Tibial nerve (tissue), 4 donors: Measurements from ENCODE around the gene SLC9A5.

Source experiments
- EP300 ChIP-seq, 2 donors: sonication (generic); formaldehyde crosslinking; IDR thresholded peaks; one replicate each; pipeline ENCODE4 v1.6.1; 2017; ENCODE audit warnings: antibody characterized with exemption in 2 of 2, mild to moderate bottlenecking in 1 of 2
- POLR2A ChIP-seq, 2 donors: fragments of 450-650 bp; IDR thresholded peaks; one replicate each; pipeline ENCODE4 v1.6.1; 2017; ENCODE audit warnings: antibody characterized with exemption in 2 of 2, mild to moderate bottlenecking in 2 of 2, moderate library complexity in 2 of 2
- TF ChIP-seq, protein P1 (sequence below), 5 experiments: fragments of 200-600 bp in 3 of 5; fragments of 450-650 bp in 2 of 5; sonication (generic) in 3 of 5; IDR thresholded peaks; one replicate each; pipeline ENCODE4 v1.5.1; 2016 to 2019; ENCODE audit warnings: antibody characterized with exemption in 5 of 5, mild to moderate bottlenecking in 3 of 5, moderate library complexity in 2 of 5

DNA sequence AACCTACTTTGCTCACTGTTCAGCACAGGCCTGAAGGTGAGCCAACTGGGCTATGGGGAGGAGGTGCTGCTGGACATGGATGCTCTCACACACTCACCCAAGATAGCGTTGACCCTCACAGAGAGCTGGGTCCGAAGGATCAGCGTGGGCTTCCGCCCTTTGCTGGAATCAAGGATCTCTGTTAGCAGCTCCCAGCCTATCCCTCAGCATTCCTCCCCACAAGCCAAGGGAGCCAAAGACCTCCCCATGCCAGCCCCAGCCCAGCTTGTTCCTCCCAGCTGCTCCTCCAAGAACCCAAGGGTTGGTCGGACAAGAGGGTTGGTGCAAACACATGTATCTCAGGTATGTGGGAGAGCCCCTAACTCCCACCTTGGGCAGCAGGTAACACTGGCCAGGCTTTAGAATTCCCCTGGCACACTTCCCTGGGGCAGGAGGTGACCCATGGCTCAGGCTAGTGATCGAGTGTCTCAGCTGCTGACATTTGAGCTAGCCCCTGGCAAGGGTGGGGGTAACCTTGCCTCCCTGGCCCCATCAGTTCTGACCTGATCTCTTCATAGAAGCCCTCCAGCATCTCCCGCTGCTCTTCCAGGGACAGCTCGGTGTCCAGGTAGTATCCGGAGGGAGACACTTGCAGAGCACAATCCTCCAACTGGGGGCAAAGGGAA, 9.8 kb upstream of the SLC9A5 start:
- TF ChIP-seq, protein P1, sequence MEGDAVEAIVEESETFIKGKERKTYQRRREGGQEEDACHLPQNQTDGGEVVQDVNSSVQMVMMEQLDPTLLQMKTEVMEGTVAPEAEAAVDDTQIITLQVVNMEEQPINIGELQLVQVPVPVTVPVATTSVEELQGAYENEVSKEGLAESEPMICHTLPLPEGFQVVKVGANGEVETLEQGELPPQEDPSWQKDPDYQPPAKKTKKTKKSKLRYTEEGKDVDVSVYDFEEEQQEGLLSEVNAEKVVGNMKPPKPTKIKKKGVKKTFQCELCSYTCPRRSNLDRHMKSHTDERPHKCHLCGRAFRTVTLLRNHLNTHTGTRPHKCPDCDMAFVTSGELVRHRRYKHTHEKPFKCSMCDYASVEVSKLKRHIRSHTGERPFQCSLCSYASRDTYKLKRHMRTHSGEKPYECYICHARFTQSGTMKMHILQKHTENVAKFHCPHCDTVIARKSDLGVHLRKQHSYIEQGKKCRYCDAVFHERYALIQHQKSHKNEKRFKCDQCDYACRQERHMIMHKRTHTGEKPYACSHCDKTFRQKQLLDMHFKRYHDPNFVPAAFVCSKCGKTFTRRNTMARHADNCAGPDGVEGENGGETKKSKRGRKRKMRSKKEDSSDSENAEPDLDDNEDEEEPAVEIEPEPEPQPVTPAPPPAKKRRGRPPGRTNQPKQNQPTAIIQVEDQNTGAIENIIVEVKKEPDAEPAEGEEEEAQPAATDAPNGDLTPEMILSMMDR (IDR thresholded peaks at IDR 0.05) = no peak
- TF ChIP-seq POLR2A (IDR thresholded peaks at IDR 0.05) (no peak), EP300 (IDR thresholded peaks at IDR 0.05) (no peak)
